Measurements from ENCODE around the gene NR6A1. TPM values are rescaled to one million over a fixed set of nuclear protein-coding genes. Genes with fewer than 3 reads are reported as not detected.

NR6A1 gene
- total RNA-seq, 1 experiment from 2014 or later: 99.3 TPM

- peaks cover 36 to 40% of the 10 kb centered on the region in 2 experiments for H3K4me1 Mint-ChIP-seq
- peaks cover 21% of the 10 kb centered on the region; the same call in 1 of the 2 replicates for H3K79me2 ChIP-seq (ENCODE audit: insufficient read depth, low read length)
- no peak overlapping the region for H3T11ph ChIP-seq (ENCODE audit: low read length)
- H3K4me2 ChIP-seq (ENCODE audit: insufficient read depth, insufficient read length, low read length): no peak overlapping the region
- H3K9ac ChIP-seq (ENCODE audit: extremely low read depth, insufficient read length, low read length): no peak overlapping the region
- no peaks in the 10 kb centered on the region for H3K9me3 Mint-ChIP-seq
- H3K14ac ChIP-seq (ENCODE audit: insufficient read depth, low read length): no peak overlapping the region
- no peak overlapping the region for H3K4ac ChIP-seq (ENCODE audit: low read depth, low read length)
- no peak overlapping the region for H2BK120ac ChIP-seq (ENCODE audit: low read depth, low read length, poor library complexity, severe bottlenecking)
- H2BK20ac ChIP-seq (ENCODE audit: low read depth, low read length, poor library complexity, severe bottlenecking): no peak overlapping the region
- H3K27me3 Mint-ChIP-seq (ENCODE audit: low read depth): no peaks in the 10 kb centered on the region
- H3K18ac ChIP-seq (ENCODE audit: insufficient read length, low read depth, low read length): no peak overlapping the region
- H3K79me1 ChIP-seq (ENCODE audit: insufficient read depth, low read depth, low read length, poor library complexity, severe bottlenecking): peaks cover 5% of the 10 kb centered on the region
- no peak overlapping the region for H2AK5ac ChIP-seq (ENCODE audit: insufficient read length, low read length)
- H4K5ac ChIP-seq (ENCODE audit: insufficient read length, low read depth, low read length): no peak overlapping the region
- no peaks in the 10 kb centered on the region for H3K23me2 ChIP-seq (ENCODE audit: insufficient read length, low read depth, low read length, poor library complexity, severe bottlenecking)
- no peaks in the 10 kb centered on the region for H3K36me3 Mint-ChIP-seq (ENCODE audit: insufficient read depth in 1 of 3, low read depth in 3 of 3)
- H3K56ac ChIP-seq (ENCODE audit: insufficient read length, low read depth, low read length): no peak overlapping the region
- no peak overlapping the region for H2BK12ac ChIP-seq (ENCODE audit: insufficient read length, low read depth, low read length)
- no peak overlapping the region for H3K27ac ChIP-seq (ENCODE audit: insufficient read length, low read depth, low read length)
- WGBS (ENCODE audit: extremely low coverage, insufficient read length, low lambda C conversion rate): no CpG with 5 or more reads among the region's 4 CpGs
- no peaks in the 10 kb centered on the region for H3K27me3 ChIP-seq (ENCODE audit: insufficient read depth, low read length)
- H3K4me1 ChIP-seq (ENCODE audit: insufficient read depth, low read length): peaks cover 4% of the 10 kb centered on the region; the same call in 1 of the 2 replicates
- H2BK15ac ChIP-seq (ENCODE audit: low read depth, low read length): no peak overlapping the region
- H3K4me3 Mint-ChIP-seq: no peak overlapping the region
- H3K23ac ChIP-seq (ENCODE audit: insufficient read length, low read depth, low read length): no peak overlapping the region
- H3K27ac Mint-ChIP-seq: peak overlapping the region in 1 of 3 experiments; percentile 1; a peak in 2 of 7 replicates
- H2BK5ac ChIP-seq (ENCODE audit: insufficient read length, low read length): no peak overlapping the region
- H4K91ac ChIP-seq (ENCODE audit: insufficient read length, low read depth, low read length): no peak overlapping the region
- no peak overlapping the region for H4K8ac ChIP-seq (replicated peaks; ENCODE audit: insufficient read length, low read depth, low read length)
- TF ChIP-seq CTCF (conservative IDR thresholded peaks at IDR 0.05): no peak
- no peaks in the 10 kb centered on the region for H4K20me1 ChIP-seq (ENCODE audit: control insufficient read depth, insufficient read depth, insufficient read length)
- H3K9me3 ChIP-seq (ENCODE audit: control insufficient read depth, low read depth, low read length): no peaks in the 10 kb centered on the region
- no peak for DNase-seq
- H2AFZ ChIP-seq (ENCODE audit: low read length): no peak overlapping the region
Observed at GRCh38 chr9:124747065-124747464, 24.0 kb downstream of the NR6A1 start.

All from H9 (cell line).